ENCODE results near the gene RNF217.

DNA sequence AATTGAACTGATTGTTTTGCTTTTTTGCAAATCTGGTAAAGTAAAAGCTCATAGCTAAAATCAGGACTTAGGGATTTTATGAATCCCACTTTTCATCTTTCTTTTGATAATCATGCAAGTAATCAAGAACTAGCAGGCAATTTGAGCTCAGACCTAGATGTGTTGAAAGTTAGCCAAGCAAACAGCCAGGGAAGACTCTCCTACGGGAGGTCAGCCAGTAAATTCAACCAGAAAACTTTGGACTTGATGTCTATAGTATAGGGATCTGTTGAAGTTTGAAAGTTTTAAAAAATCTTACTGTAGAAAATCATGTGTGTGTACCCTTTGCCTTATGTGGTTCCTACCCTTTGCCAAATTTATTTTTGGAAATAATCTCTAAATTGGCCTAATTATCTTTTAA, 96.3 kb downstream of the RNF217 start:
- TF ChIP-seq, protein P1, sequence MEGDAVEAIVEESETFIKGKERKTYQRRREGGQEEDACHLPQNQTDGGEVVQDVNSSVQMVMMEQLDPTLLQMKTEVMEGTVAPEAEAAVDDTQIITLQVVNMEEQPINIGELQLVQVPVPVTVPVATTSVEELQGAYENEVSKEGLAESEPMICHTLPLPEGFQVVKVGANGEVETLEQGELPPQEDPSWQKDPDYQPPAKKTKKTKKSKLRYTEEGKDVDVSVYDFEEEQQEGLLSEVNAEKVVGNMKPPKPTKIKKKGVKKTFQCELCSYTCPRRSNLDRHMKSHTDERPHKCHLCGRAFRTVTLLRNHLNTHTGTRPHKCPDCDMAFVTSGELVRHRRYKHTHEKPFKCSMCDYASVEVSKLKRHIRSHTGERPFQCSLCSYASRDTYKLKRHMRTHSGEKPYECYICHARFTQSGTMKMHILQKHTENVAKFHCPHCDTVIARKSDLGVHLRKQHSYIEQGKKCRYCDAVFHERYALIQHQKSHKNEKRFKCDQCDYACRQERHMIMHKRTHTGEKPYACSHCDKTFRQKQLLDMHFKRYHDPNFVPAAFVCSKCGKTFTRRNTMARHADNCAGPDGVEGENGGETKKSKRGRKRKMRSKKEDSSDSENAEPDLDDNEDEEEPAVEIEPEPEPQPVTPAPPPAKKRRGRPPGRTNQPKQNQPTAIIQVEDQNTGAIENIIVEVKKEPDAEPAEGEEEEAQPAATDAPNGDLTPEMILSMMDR (IDR thresholded peaks at IDR 0.05 in 8 of 11, conservative IDR thresholded peaks at IDR 0.05 in 3 of 11): no peak
- TF ChIP-seq POLR2A (IDR thresholded peaks at IDR 0.05): no peak
